H1 (cell line): ENCODE results near the gene RBSN. TPM values are rescaled to one million over a fixed set of nuclear protein-coding genes. Genes with fewer than 3 reads are reported as not detected.

Experiments used
- CTCF ChIA-PET: fragments of 300-600 bp; sonication (Branson Sonifier 250); formaldehyde crosslinking; loops from one replicate; lab custom pipeline; 2021; ENCODE audit not compliant: partially characterized antibody; lab: Charles Lee
- POLR2A ChIA-PET: fragments of 300-600 bp; sonication (Branson Sonifier 250); formaldehyde crosslinking; loops from one replicate; lab custom pipeline; 2021; ENCODE audit warnings: inconsistent platforms; ENCODE audit not compliant: partially characterized antibody; lab: Charles Lee
- DNase-seq, 2 experiments: peaks; one replicate each; pipeline versions ENCODE4 v3.0.0 to v3.0.0-alpha.2; 2010 to 2022; ENCODE audit warnings: low spot score in 2 of 2, low read depth in 1 of 2, mixed read lengths in 1 of 2
- FAIRE-seq: peaks from 2 replicates; lab custom pipeline; 2011; peaks lifted over from hg19 to GRCh38; lab: Jason Lieb, UNC
- H2AFZ ChIP-seq: 2 replicates; pipeline ENCODE4 v1.8.1; 2012; ENCODE audit warnings: low read length, inconsistent platforms
- H2AK5ac ChIP-seq: 2 replicates; pipeline ENCODE4 v1.6.1; 2013; ENCODE audit warnings: low read depth, low read length
- H2BK120ac ChIP-seq: replicated peaks from 2 replicates; pipeline ENCODE3; 2013; ENCODE audit warnings: low read depth, low read length, inconsistent platforms
- H2BK12ac ChIP-seq: 2 replicates; pipeline ENCODE4 v1.6.1; 2013; ENCODE audit warnings: low read depth, low read length
- H2BK15ac ChIP-seq: 2 replicates; pipeline ENCODE4 v1.6.1; 2013; ENCODE audit warnings: low read length
- H2BK20ac ChIP-seq: 2 replicates; pipeline ENCODE4 v1.6.1; 2013; ENCODE audit warnings: low read length
- H2BK5ac ChIP-seq: 2 replicates; pipeline ENCODE4 v1.6.1; 2013; ENCODE audit warnings: low read depth, low read length
- H3K14ac ChIP-seq: 2 replicates; pipeline ENCODE4 v1.6.1; 2013; ENCODE audit warnings: inconsistent platforms; ENCODE audit not compliant: insufficient read length
- H3K18ac ChIP-seq: 2 replicates; pipeline ENCODE4 v1.6.1; 2013; ENCODE audit warnings: low read length; ENCODE audit errors: extremely low read depth
- H3K23ac ChIP-seq: 2 replicates; pipeline ENCODE4 v1.6.1; 2013; ENCODE audit warnings: inconsistent platforms; ENCODE audit not compliant: insufficient read length
- H3K23me2 ChIP-seq: 2 replicates; pipeline ENCODE4 v1.6.1; 2013; ENCODE audit warnings: low read depth, low read length
- H3K27ac ChIP-seq: 2 replicates; pipeline ENCODE4 v1.6.1; 2011; ENCODE audit warnings: low read depth, low read length, inconsistent platforms
- H3K27me3 ChIP-seq, 4 experiments: replicated peaks in 1 of 4; 1 replicate in 1 of 4; 2 replicates in 3 of 4; pipeline versions ENCODE4 v1.6.1 to v1.8.1; 2011 to 2013; ENCODE audit warnings: low read length in 3 of 4, mild to moderate bottlenecking in 3 of 4, inconsistent platforms in 2 of 4, mixed read lengths in 2 of 4, moderate library complexity in 1 of 4; ENCODE audit not compliant: control insufficient read depth in 3 of 4, insufficient read depth in 3 of 4; ENCODE audit errors: extremely low read depth in 1 of 4
- H3K36me3 ChIP-seq, 4 experiments: 2 replicates each; pipeline versions ENCODE4 v1.6.1 to v1.8.1; 2011 to 2013; ENCODE audit warnings: mild to moderate bottlenecking in 4 of 4, low read length in 3 of 4, moderate library complexity in 2 of 4, control low read depth in 1 of 4, inconsistent platforms in 1 of 4; ENCODE audit not compliant: insufficient read depth in 4 of 4, control insufficient read depth in 2 of 4
- H3K4ac ChIP-seq: replicated peaks from 2 replicates; pipeline ENCODE3; 2013; ENCODE audit warnings: low read length, low read depth, mixed read lengths, inconsistent platforms; ENCODE audit not compliant: insufficient read length
- H3K4me1 ChIP-seq, 4 experiments: replicated peaks in 1 of 4; 1 replicate in 1 of 4; 2 replicates in 3 of 4; pipeline versions ENCODE4 v1.6.1 to v1.8.1; 2011 to 2013; ENCODE audit warnings: low read length in 3 of 4, inconsistent platforms in 2 of 4, mixed read lengths in 1 of 4; ENCODE audit not compliant: insufficient read depth in 4 of 4, control insufficient read depth in 3 of 4
- H3K4me2 ChIP-seq, 2 experiments: 2 replicates each; pipeline versions ENCODE4 v1.6.1 to v1.8.1; 2011 to 2013; ENCODE audit warnings: low read depth in 2 of 2, low read length in 2 of 2, control low read depth in 1 of 2, inconsistent platforms in 1 of 2, mild to moderate bottlenecking in 1 of 2; ENCODE audit not compliant: insufficient read depth in 1 of 2
- H3K4me3 ChIP-seq, 4 experiments: fragments of 200-600, 300-600 bp in 1 of 4; sonication (generic), shearing (Covaris generic), sonication (Bioruptor Twin) in 1 of 4; 2 replicates each; pipeline versions ENCODE4 v1.5.1 to v1.8.1; 2011 to 2016; ENCODE audit warnings: low read length in 4 of 4, low read depth in 3 of 4, control low read depth in 2 of 4, inconsistent platforms in 2 of 4, mild to moderate bottlenecking in 2 of 4, mixed read lengths in 1 of 4, moderate library complexity in 1 of 4; ENCODE audit not compliant: insufficient read depth in 2 of 4; ENCODE audit errors: extremely low read depth in 1 of 4
- H3K56ac ChIP-seq: replicated peaks from 2 replicates; pipeline ENCODE3; 2013; ENCODE audit warnings: low read depth, mild to moderate bottlenecking, mixed read lengths, low read length, inconsistent platforms; ENCODE audit not compliant: insufficient read length
- H3K79me1 ChIP-seq: 2 replicates; pipeline ENCODE4 v1.6.1; 2013; ENCODE audit warnings: low read depth, low read length, control low read depth
- H3K79me2 ChIP-seq, 2 experiments: 2 replicates each; pipeline versions ENCODE4 v1.6.1 to v1.8.1; 2012 to 2013; ENCODE audit warnings: low read length in 2 of 2, mild to moderate bottlenecking in 2 of 2, inconsistent platforms in 1 of 2; ENCODE audit not compliant: insufficient read depth in 2 of 2, control insufficient read depth in 1 of 2
- H3K9ac ChIP-seq, 4 experiments: replicated peaks in 1 of 4; 1 replicate in 1 of 4; 2 replicates in 3 of 4; pipeline versions ENCODE4 v1.6.1 to v1.8.1; 2011 to 2013; ENCODE audit warnings: low read depth in 3 of 4, low read length in 3 of 4, control low read depth in 2 of 4, mild to moderate bottlenecking in 2 of 4, moderate library complexity in 2 of 4, inconsistent platforms in 1 of 4; ENCODE audit errors: extremely low read depth in 1 of 4
- H3K9me3 ChIP-seq, 2 experiments: 2 replicates each; pipeline versions ENCODE4 v1.6.1 to v1.8.1; 2012 to 2013; ENCODE audit warnings: mild to moderate bottlenecking in 2 of 2, moderate library complexity in 2 of 2, control low read depth in 1 of 2, inconsistent platforms in 1 of 2, low read depth in 1 of 2, low read length in 1 of 2, mixed read lengths in 1 of 2; ENCODE audit not compliant: insufficient read depth in 2 of 2
- H4K20me1 ChIP-seq, 2 experiments: replicated peaks in 1 of 2; 2 replicates each; pipeline versions ENCODE3 to v1.8.1; 2011 to 2013; ENCODE audit warnings: inconsistent platforms in 2 of 2, low read length in 2 of 2, mild to moderate bottlenecking in 1 of 2; ENCODE audit not compliant: insufficient read depth in 2 of 2, control insufficient read depth in 1 of 2
- H4K5ac ChIP-seq: 2 replicates; pipeline ENCODE4 v1.6.1; 2013; ENCODE audit warnings: low read length, low read depth, mixed read lengths, inconsistent platforms; ENCODE audit not compliant: insufficient read length
- H4K8ac ChIP-seq: 2 replicates; pipeline ENCODE4 v1.8.0; 2013; ENCODE audit warnings: mild to moderate bottlenecking, moderate library complexity, low read length, inconsistent platforms; ENCODE audit not compliant: insufficient read depth; ENCODE audit errors: extremely low read depth
- H4K91ac ChIP-seq: replicated peaks from 2 replicates; pipeline ENCODE3; 2013; ENCODE audit warnings: low read length, mixed read lengths, inconsistent platforms; ENCODE audit not compliant: insufficient read length
- GTF2F1 ChIP-seq: IDR thresholded peaks from 2 replicates; pipeline ENCODE4 v1.6.1; 2012; ENCODE audit warnings: low read depth, low read length, improper control_type of control experiment, borderline replicate concordance
- RAD21 ChIP-seq, 2 experiments: IDR thresholded peaks in 1 of 2; conservative IDR thresholded peaks in 1 of 2; 2 replicates each; pipeline ENCODE4 v1.6.1; 2011; ENCODE audit warnings: low read depth in 2 of 2, low read length in 2 of 2, improper control_type of control experiment in 1 of 2, inconsistent platforms in 1 of 2, mild to moderate bottlenecking in 1 of 2, moderate library complexity in 1 of 2
- RFX5 ChIP-seq: IDR thresholded peaks from 2 replicates; pipeline ENCODE4 v1.6.1; 2011; ENCODE audit warnings: low read depth, low read length, improper control_type of control experiment, borderline replicate concordance
- TAF7 ChIP-seq: optimal IDR thresholded peaks from 2 replicates; pipeline ENCODE3; 2011; ENCODE audit warnings: low read depth, mild to moderate bottlenecking, inconsistent platforms, low read length, moderate library complexity, borderline replicate concordance
- WGBS, 2 experiments: shearing (Covaris generic) in 1 of 2; methylation state at CpG; one replicate each; pipeline versions ENCODE4 v1.1.6 to v1.1.7; 2013 to 2015; ENCODE audit warnings: low lambda C conversion rate in 2 of 2, mixed read lengths in 2 of 2, inconsistent platforms in 1 of 2, low coverage in 1 of 2, missing lambda C conversion rate in 1 of 2; ENCODE audit not compliant: insufficient replicate concordance in 2 of 2, insufficient coverage in 1 of 2, insufficient read length in 1 of 2; ENCODE audit errors: extremely low coverage in 1 of 2, missing lambda C conversion rate in 1 of 2; 5-methylcytosine and 5-hydroxymethylcytosine counted together
- polyA plus RNA-seq, 7 experiments: library from polyadenylated mRNA; depleted of rRNA in 3 of 7; stranded (reverse) in 5 of 7; unstranded in 2 of 7; fragments of >200 nt in 5 of 7; fragments of 200-250 nt in 2 of 7; gene quantifications; 1 replicate in 5 of 7; 2 replicates in 1 of 7; 4 replicates in 1 of 7; pipeline versions ENCODE4 v1.2.1 to v1.2.3, GENCODE V29; 2011 to 2013; ENCODE audit warnings: missing spikeins in 2 of 7, mixed read lengths in 2 of 7
- total RNA-seq: library from RNA; stranded (reverse); fragmentation: NEBNext Ultra II Directional; extraction: Animal tissue kit (Norgen Biotek cat#: 25700); gene quantifications from 2 replicates; pipeline ENCODE4 v1.2.1, GENCODE V29; 2021
- TF ChIP-seq, protein P1 (sequence below), 3 experiments: IDR thresholded peaks; 1 replicate in 2 of 3; 2 replicates in 1 of 3; pipeline versions ENCODE4 v1.5.1 to v1.6.1; 2011; ENCODE audit warnings: low read length in 3 of 3, mild to moderate bottlenecking in 3 of 3, inconsistent platforms in 2 of 3, low read depth in 1 of 3, moderate library complexity in 1 of 3; ENCODE audit not compliant: insufficient read depth in 1 of 3; ENCODE audit errors: control extremely low read depth in 1 of 3

Gene RBSN
- total and polyA plus RNA-seq, 2 of the 8 experiments (the other 6 are each of a cell fraction or from before 2014, with no cell fraction given), result 5.9 to 20.0 TPM

DNA sequence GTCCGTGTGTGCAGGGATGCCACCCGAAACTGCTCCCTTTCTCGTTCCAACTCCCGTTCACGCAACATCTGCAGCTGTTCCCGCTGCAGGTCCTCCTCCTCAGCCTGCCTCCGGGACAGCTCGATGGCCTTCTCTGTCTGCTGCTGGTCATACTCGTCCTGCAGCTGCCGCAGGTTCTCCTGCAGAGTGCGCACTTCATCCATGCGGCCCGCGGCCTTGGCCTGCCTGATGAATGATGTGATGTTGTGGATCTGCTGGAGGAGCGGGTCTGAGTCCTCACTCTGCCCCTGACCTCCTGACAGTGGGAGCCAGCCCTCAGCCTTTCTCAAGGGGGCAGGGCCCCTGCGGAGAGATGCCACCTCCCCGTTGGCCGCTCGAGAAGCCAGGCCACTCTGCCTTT, 24.4 kb downstream of the RBSN start:
- CTCF ChIA-PET, result interaction anchor here (2.1 kb wide), 1 partner anchor 10 kb away, joined by 6 read pairs; the partner anchor contains the start of gene MRPS25
- H3K36me3 ChIP-seq, result peaks cover 3 to 45% (median 30%) of the 10 kb centered on the region in 4 experiments

More for the DNA sequence above, 24.4 kb downstream of the RBSN start:
- no peak overlapping the region for H2BK15ac ChIP-seq
- H2AK5ac ChIP-seq, result no peak overlapping the region
- H2BK120ac ChIP-seq, result no peak overlapping the region
- H3K4me3 ChIP-seq, result no peak overlapping the region
- H4K91ac ChIP-seq, result no peak overlapping the region
- no peaks in the 10 kb centered on the region for H3K9me3 ChIP-seq
- H3K27me3 ChIP-seq, result no peaks in the 10 kb centered on the region
- no peak overlapping the region for H2BK5ac ChIP-seq
- POLR2A ChIA-PET, result interaction anchor here (0.9 kb wide), 1 partner anchor 10 kb away, joined by 4 read pairs; the partner anchor contains the start of gene MRPS25
- H3K4me2 ChIP-seq, result no peak overlapping the region
- no peaks in the 10 kb centered on the region for H3K79me1 ChIP-seq
- H3K4me1 ChIP-seq, result no peaks in the 10 kb centered on the region
- no peak overlapping the region for H3K56ac ChIP-seq
- TF ChIP-seq TAF7 (no peak), GTF2F1 (no peak), RFX5 (no peak), RAD21 (IDR thresholded peaks at IDR 0.05 in 1 of 2, conservative IDR thresholded peaks at IDR 0.05 in 1 of 2; ENCODE audit: low read depth in 2 of 2, low read length in 2 of 2) (0 out of 4 replicates have a peak, but pooled peaks of 1 of the 2 experiments have one; percentile 6)
- TF ChIP-seq, protein P1, sequence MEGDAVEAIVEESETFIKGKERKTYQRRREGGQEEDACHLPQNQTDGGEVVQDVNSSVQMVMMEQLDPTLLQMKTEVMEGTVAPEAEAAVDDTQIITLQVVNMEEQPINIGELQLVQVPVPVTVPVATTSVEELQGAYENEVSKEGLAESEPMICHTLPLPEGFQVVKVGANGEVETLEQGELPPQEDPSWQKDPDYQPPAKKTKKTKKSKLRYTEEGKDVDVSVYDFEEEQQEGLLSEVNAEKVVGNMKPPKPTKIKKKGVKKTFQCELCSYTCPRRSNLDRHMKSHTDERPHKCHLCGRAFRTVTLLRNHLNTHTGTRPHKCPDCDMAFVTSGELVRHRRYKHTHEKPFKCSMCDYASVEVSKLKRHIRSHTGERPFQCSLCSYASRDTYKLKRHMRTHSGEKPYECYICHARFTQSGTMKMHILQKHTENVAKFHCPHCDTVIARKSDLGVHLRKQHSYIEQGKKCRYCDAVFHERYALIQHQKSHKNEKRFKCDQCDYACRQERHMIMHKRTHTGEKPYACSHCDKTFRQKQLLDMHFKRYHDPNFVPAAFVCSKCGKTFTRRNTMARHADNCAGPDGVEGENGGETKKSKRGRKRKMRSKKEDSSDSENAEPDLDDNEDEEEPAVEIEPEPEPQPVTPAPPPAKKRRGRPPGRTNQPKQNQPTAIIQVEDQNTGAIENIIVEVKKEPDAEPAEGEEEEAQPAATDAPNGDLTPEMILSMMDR (IDR thresholded peaks at IDR 0.05; ENCODE audit: control extremely low read depth in 1 of 3, insufficient read depth in 1 of 3, low read depth in 1 of 3, low read length in 3 of 3), result peak in 1 of 3 experiments; percentile 5; a peak in 1 of 4 replicates
- H3K4ac ChIP-seq, result no peak overlapping the region
- H4K5ac ChIP-seq, result no peak overlapping the region
- no peaks in the 10 kb centered on the region for H3K79me2 ChIP-seq
- DNase-seq (no peak), FAIRE-seq (no peak)
- H3K9ac ChIP-seq, result no peak overlapping the region
- no peaks in the 10 kb centered on the region for H3K23me2 ChIP-seq
- H3K27ac ChIP-seq, result no peak overlapping the region
- no peak overlapping the region for H2BK20ac ChIP-seq
- H4K8ac ChIP-seq, result no peak overlapping the region; the same call in 1 of the 2 replicates
- H4K20me1 ChIP-seq, result no peaks in the 10 kb centered on the region
- no peak overlapping the region for H2AFZ ChIP-seq
- no peak overlapping the region for H3K14ac ChIP-seq
- WGBS, 2 experiments, result 90% methylated on average over 19 of the region's 19 CpGs; no CpG with 5 or more reads in 1 of the 2 experiments
- no peak overlapping the region for H3K18ac ChIP-seq
- no peak overlapping the region for H3K23ac ChIP-seq
- no peak overlapping the region for H2BK12ac ChIP-seq
